ENCODE data around the gene VPS52.
A peak's percentile ranks its signal among the peaks of the same experiment; 100 is the strongest.

Gene VPS52

GRCh38 chr6:33273924-33274902 lies 2.5 kb upstream of the VPS52 start:
- Histone ChIP-seq H3K27me3 (ENCODE audit: insufficient read depth, poor library complexity, severe bottlenecking) (no peaks in the 10 kb centered on the region), H3K27ac (replicated peaks) (peak overlapping the region; percentile 97), H3K4me3 (replicated peaks; ENCODE audit: insufficient read depth, low read length) (peak overlapping the region; percentile 65)
- DNase-seq (ENCODE audit: low read depth in 1 of 2, low spot score in 1 of 2), result no peak
- TF ChIP-seq REST (IDR thresholded peaks at IDR 0.05; ENCODE audit: insufficient replicate concordance, low read depth), result no peak
- no peak for TF ChIP-seq GABPA (IDR thresholded peaks at IDR 0.05; ENCODE audit: low read depth)
- TF ChIP-seq POLR2AphosphoS5 (IDR thresholded peaks at IDR 0.05; ENCODE audit: low read depth), result no peak

- Histone ChIP-seq H3K27me3 (ENCODE audit: insufficient read depth, poor library complexity, severe bottlenecking) (no peaks in the 10 kb centered on the region), H3K27ac (replicated peaks) (peak overlapping the region; percentile 97), H3K4me3 (replicated peaks; ENCODE audit: insufficient read depth, low read length) (peak overlapping the region; percentile 65)
- TF ChIP-seq POLR2AphosphoS5 (IDR thresholded peaks at IDR 0.05; ENCODE audit: low read depth) (no peak), REST (IDR thresholded peaks at IDR 0.05; ENCODE audit: insufficient replicate concordance, low read depth) (no peak), GABPA (IDR thresholded peaks at IDR 0.05; ENCODE audit: low read depth) (no peak), CTCF (IDR thresholded peaks at IDR 0.05; ENCODE audit: insufficient read depth, low read length) (no peak), SPI1 (IDR thresholded peaks at IDR 0.05; ENCODE audit: borderline replicate concordance, low read depth) (no peak)
- no peak for DNase-seq (ENCODE audit: low read depth in 1 of 2, low spot score in 1 of 2)
Observed at GRCh38 chr6:33273129-33273923, 1.6 kb upstream of the VPS52 start.

GRCh38 chr6:33272275-33273128 lies 826 bp upstream of the VPS52 start:
- Histone ChIP-seq H3K27me3 (ENCODE audit: insufficient read depth, poor library complexity, severe bottlenecking) (no peaks in the 10 kb centered on the region), H3K4me3 (replicated peaks; ENCODE audit: insufficient read depth, low read length) (peak overlapping the region; percentile 65), H3K27ac (replicated peaks) (peak overlapping the region; percentile 97)
- no peak for TF ChIP-seq SPI1 (IDR thresholded peaks at IDR 0.05; ENCODE audit: borderline replicate concordance, low read depth)
- TF ChIP-seq REST (IDR thresholded peaks at IDR 0.05; ENCODE audit: insufficient replicate concordance, low read depth), result peak; percentile 48
- no peak for DNase-seq (ENCODE audit: low read depth in 1 of 2, low spot score in 1 of 2)

All from HL-60 (cell line).